Chondrocyte (in vitro differentiated cells): Measurements from ENCODE around the gene ITPR2. TPM values are rescaled to one million over a fixed set of nuclear protein-coding genes. Genes with fewer than 3 reads are reported as not detected.
"Not testable (repeated sequence)": the region's sequence is repeated elsewhere in the genome, so short reads cannot be mapped to it uniquely, and the experiment has no call there.

Source experiments
- DNase-seq: peaks from one replicate; pipeline ENCODE4 v3.0.0; 2021; ENCODE audit warnings: mixed read lengths, low spot score
- H3K27ac Mint-ChIP-seq: one replicate; pipeline ENCODE4 v1.8.0; 2021; ENCODE audit warnings: mild to moderate bottlenecking, moderate library complexity, mixed read lengths; ENCODE audit not compliant: unreplicated experiment
- H3K27me3 Mint-ChIP-seq: 2 replicates; pipeline ENCODE4 v1.8.0; 2021; ENCODE audit warnings: low read depth, mixed read lengths
- H3K36me3 Mint-ChIP-seq: 2 replicates; pipeline ENCODE4 v1.8.0; 2021; ENCODE audit warnings: low read depth, mixed read lengths
- H3K4me1 Mint-ChIP-seq: 2 replicates; pipeline ENCODE4 v1.8.0; 2021; ENCODE audit warnings: low read depth, mild to moderate bottlenecking, mixed read lengths
- H3K4me3 Mint-ChIP-seq: one replicate; pipeline ENCODE4 v1.8.0; 2021; ENCODE audit warnings: mild to moderate bottlenecking, moderate library complexity, mixed read lengths; ENCODE audit not compliant: unreplicated experiment
- H3K9me3 Mint-ChIP-seq: 2 replicates; pipeline ENCODE4 v1.8.0; 2021; ENCODE audit warnings: low read depth, mixed read lengths
- CTCF ChIP-seq: fragments of 200-600 bp; sonication (generic); IDR thresholded peaks from 2 replicates; pipeline ENCODE4 v1.5.0; 2021; ENCODE audit warnings: antibody characterized with exemption, mild to moderate bottlenecking, moderate library complexity
- total RNA-seq: library from RNA; stranded (reverse); gene quantifications from 3 replicates; pipeline ENCODE4 v1.2.1, GENCODE V29; 2021

Gene ITPR2
- total RNA-seq, 1 donor from 2014 or later, result 18.7 TPM

GRCh38 chr12:26843311-26843710 lies 10.3 kb upstream of the ITPR2 start:
- Mint-ChIP-seq H3K36me3 (no peaks in the 10 kb centered on the region), H3K27me3 (no peaks in the 10 kb centered on the region), H3K27ac (no peak overlapping the region)

GRCh38 chr12:26841085-26841484 lies 8.1 kb upstream of the ITPR2 start:
- H3K9me3 Mint-ChIP-seq, result no peaks in the 10 kb centered on the region
- TF ChIP-seq CTCF, result no peak
- H3K4me1 Mint-ChIP-seq, result peaks cover 9% of the 10 kb centered on the region
- H3K27ac Mint-ChIP-seq, result no peak overlapping the region
- no peaks in the 10 kb centered on the region for H3K27me3 Mint-ChIP-seq
- no peak for DNase-seq
- no peak overlapping the region for H3K4me3 Mint-ChIP-seq
- no peaks in the 10 kb centered on the region for H3K36me3 Mint-ChIP-seq

More at GRCh38 chr12:26843311-26843710, 10.3 kb upstream of the ITPR2 start:
- DNase-seq, result no peak
- no peak overlapping the region for H3K4me3 Mint-ChIP-seq
- H3K4me1 Mint-ChIP-seq, result peaks cover 13% of the 10 kb centered on the region
- H3K9me3 Mint-ChIP-seq, result no peaks in the 10 kb centered on the region
- TF ChIP-seq CTCF, result no peak

GRCh38 chr12:26839512-26839911 lies 6.5 kb upstream of the ITPR2 start:
- Mint-ChIP-seq H3K36me3 (no peaks in the 10 kb centered on the region), H3K9me3 (no peaks in the 10 kb centered on the region), H3K27me3 (no peaks in the 10 kb centered on the region), H3K4me3 (no peak overlapping the region), H3K27ac (no peak overlapping the region), H3K4me1 (no peaks in the 10 kb centered on the region)
- no peak for TF ChIP-seq CTCF
- DNase-seq, result no peak

GRCh38 chr12:26838888-26839416 lies 6.0 kb upstream of the ITPR2 start:
- no peaks in the 10 kb centered on the region for H3K27me3 Mint-ChIP-seq
- H3K27ac Mint-ChIP-seq, result no peak overlapping the region
- TF ChIP-seq CTCF, result no peak
- DNase-seq, result no peak
- H3K4me3 Mint-ChIP-seq, result no peak overlapping the region
- H3K4me1 Mint-ChIP-seq, result peaks cover 2% of the 10 kb centered on the region
- H3K36me3 Mint-ChIP-seq, result no peaks in the 10 kb centered on the region
- H3K9me3 Mint-ChIP-seq, result no peaks in the 10 kb centered on the region

- TF ChIP-seq CTCF, result no peak
- Mint-ChIP-seq H3K4me1 (peaks cover 13% of the 10 kb centered on the region), H3K27me3 (no peaks in the 10 kb centered on the region), H3K36me3 (no peaks in the 10 kb centered on the region), H3K27ac (no peak overlapping the region), H3K4me3 (no peak overlapping the region), H3K9me3 (no peaks in the 10 kb centered on the region)
- no peak for DNase-seq
Observed at GRCh38 chr12:26836201-26836600, 3.2 kb upstream of the ITPR2 start.

GRCh38 chr12:26834503-26835060 lies 1.6 kb upstream of the ITPR2 start:
- DNase-seq, H3K27me3 Mint-ChIP-seq, H3K36me3 Mint-ChIP-seq, H3K27ac Mint-ChIP-seq, H3K9me3 Mint-ChIP-seq, H3K4me3 Mint-ChIP-seq: not testable (repeated sequence)
- peaks cover 24% of the 10 kb centered on the region for H3K4me1 Mint-ChIP-seq
